Stomach (tissue), 9 donors: Measurements from ENCODE around the gene SEMA4C. TPM values are rescaled to one million over a fixed set of nuclear protein-coding genes. Genes with fewer than 3 reads are reported as not detected.

ENCODE experiments used
- DNase-seq, 2 donors: peaks; one replicate each; pipeline versions ENCODE4 v3.0.0 to v3.0.0-alpha.2; 2013 to 2019
- H3K27ac ChIP-seq, 5 donors: fragments of 200-600 bp in 4 of 5; sonication (generic) in 4 of 5; one replicate each; pipeline ENCODE4 v1.5.1; 2013 to 2019; ENCODE audit warnings: mild to moderate bottlenecking in 1 of 5, moderate library complexity in 1 of 5
- H3K27me3 ChIP-seq, 3 donors: fragments of 200-600 bp; sonication (generic); one replicate each; pipeline ENCODE4 v1.5.1; 2017 to 2019; ENCODE audit warnings: mixed run types in 1 of 3
- H3K36me3 ChIP-seq, 4 donors: fragments of 200-600 bp; sonication (generic); 1 replicate in 3 of 4; 2 replicates in 1 of 4; pipeline ENCODE4 v1.5.1; 2016 to 2019
- H3K4me1 ChIP-seq, 4 donors: fragments of 200-600 bp; sonication (generic); one replicate each; pipeline ENCODE4 v1.5.1; 2016 to 2019
- H3K4me3 ChIP-seq, 4 donors: fragments of 200-600 bp; sonication (generic) in 3 of 4; one replicate each; pipeline ENCODE4 v1.5.1; 2016 to 2019; ENCODE audit warnings: mild to moderate bottlenecking in 1 of 4
- H3K9me3 ChIP-seq, 4 donors: fragments of 200-600 bp; sonication (generic); one replicate each; pipeline ENCODE4 v1.5.1; 2016 to 2019
- EP300 ChIP-seq: sonication (generic); formaldehyde crosslinking; IDR thresholded peaks from one replicate; pipeline ENCODE4 v1.6.1; 2017; ENCODE audit warnings: antibody characterized with exemption
- POLR2A ChIP-seq, 4 donors: fragments of 450-650 bp; IDR thresholded peaks; one replicate each; pipeline ENCODE4 v1.6.1; 2016; ENCODE audit warnings: antibody characterized with exemption in 4 of 4, control low read depth in 2 of 4, mild to moderate bottlenecking in 1 of 4, moderate library complexity in 1 of 4
- POLR2AphosphoS5 ChIP-seq, 3 donors: sonication (generic); formaldehyde crosslinking; IDR thresholded peaks; one replicate each; pipeline ENCODE4 v1.6.1; 2016; ENCODE audit warnings: antibody characterized with exemption in 3 of 3
- whole genome bisulfite sequencing, 5 donors: extraction: QIAGEN DNeasy Blood & Tissue Kit in 3 of 5; methylation state at CpG; one replicate each; pipeline versions ENCODE4 v1.1.5 to v1.1.7; 2013 to 2018; 5-methylcytosine and 5-hydroxymethylcytosine counted together
- intact Hi-C: fragments of 100-400 bp; cut with DNase I; formaldehyde crosslinking; loops from one replicate; pipeline ENCODE4 v1.15.1; 2023; ENCODE audit warnings: low total_unique reads
- polyA plus RNA-seq, 3 donors: library from polyadenylated mRNA; stranded (reverse); fragments of 200-250 nt; gene quantifications; one replicate each; pipeline ENCODE4 v1.2.3, GENCODE V29; 2013
- total RNA-seq, 5 donors: library from RNA; depleted of rRNA; stranded (reverse); fragments of >200 nt; gene quantifications; one replicate each; pipeline versions ENCODE4 v1.1.0 to v1.2.3, GENCODE V29; 2014 to 2016
- TF ChIP-seq, protein P1 (sequence below), 7 experiments: fragments of 450-650 bp in 4 of 7; fragments of 200-600 bp in 3 of 7; sonication (generic) in 3 of 7; IDR thresholded peaks; one replicate each; pipeline ENCODE4 v1.5.1; 2016 to 2019; ENCODE audit warnings: antibody characterized with exemption in 7 of 7, control low read depth in 2 of 7, mild to moderate bottlenecking in 1 of 7
- donor health status: healthy with polysubstance abuse.
- donor health status: Bipolar disorder and iron deficiency.
- donor health status: healthy.

Gene SEMA4C
- total and polyA plus RNA-seq, 8 donors = 5.7 to 78.8 (median 18.0) TPM

DNA sequence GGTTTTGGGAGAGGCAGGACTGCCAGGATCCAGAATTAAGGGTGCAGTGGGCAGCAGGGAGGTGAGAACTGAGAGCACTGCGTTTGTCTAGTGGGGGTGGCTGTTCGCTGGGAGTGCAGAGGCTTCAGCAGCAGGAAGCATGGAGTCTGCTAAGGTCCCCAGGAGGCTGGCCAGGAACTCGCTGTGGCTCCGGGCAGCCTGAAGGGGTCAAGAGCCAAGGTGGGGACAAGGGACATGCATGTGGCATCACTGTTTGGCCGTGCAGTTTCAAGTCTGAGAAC, 43.2 kb upstream of the SEMA4C start:
- Histone ChIP-seq H3K4me3 (no peak overlapping the region), H3K27ac (no peak overlapping the region), H3K27me3 (no peaks in the 10 kb centered on the region), H3K36me3 (no peaks in the 10 kb centered on the region), H3K9me3 (no peaks in the 10 kb centered on the region), H3K4me1 (peaks cover 10 to 30% (median 23%) of the 10 kb centered on the region in 4 donors)
- no peak for DNase-seq
- WGBS, 5 donors = 48 to 56% (median 54%) methylated on average over 5 of the region's 5 CpGs
- TF ChIP-seq EP300 (no peak), POLR2A (IDR thresholded peaks at IDR 0.05) (no peak), POLR2AphosphoS5 (IDR thresholded peaks at IDR 0.05) (no peak)
- TF ChIP-seq, protein P1, sequence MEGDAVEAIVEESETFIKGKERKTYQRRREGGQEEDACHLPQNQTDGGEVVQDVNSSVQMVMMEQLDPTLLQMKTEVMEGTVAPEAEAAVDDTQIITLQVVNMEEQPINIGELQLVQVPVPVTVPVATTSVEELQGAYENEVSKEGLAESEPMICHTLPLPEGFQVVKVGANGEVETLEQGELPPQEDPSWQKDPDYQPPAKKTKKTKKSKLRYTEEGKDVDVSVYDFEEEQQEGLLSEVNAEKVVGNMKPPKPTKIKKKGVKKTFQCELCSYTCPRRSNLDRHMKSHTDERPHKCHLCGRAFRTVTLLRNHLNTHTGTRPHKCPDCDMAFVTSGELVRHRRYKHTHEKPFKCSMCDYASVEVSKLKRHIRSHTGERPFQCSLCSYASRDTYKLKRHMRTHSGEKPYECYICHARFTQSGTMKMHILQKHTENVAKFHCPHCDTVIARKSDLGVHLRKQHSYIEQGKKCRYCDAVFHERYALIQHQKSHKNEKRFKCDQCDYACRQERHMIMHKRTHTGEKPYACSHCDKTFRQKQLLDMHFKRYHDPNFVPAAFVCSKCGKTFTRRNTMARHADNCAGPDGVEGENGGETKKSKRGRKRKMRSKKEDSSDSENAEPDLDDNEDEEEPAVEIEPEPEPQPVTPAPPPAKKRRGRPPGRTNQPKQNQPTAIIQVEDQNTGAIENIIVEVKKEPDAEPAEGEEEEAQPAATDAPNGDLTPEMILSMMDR (IDR thresholded peaks at IDR 0.05) = no peak
- intact Hi-C loops = no loop called here

DNA sequence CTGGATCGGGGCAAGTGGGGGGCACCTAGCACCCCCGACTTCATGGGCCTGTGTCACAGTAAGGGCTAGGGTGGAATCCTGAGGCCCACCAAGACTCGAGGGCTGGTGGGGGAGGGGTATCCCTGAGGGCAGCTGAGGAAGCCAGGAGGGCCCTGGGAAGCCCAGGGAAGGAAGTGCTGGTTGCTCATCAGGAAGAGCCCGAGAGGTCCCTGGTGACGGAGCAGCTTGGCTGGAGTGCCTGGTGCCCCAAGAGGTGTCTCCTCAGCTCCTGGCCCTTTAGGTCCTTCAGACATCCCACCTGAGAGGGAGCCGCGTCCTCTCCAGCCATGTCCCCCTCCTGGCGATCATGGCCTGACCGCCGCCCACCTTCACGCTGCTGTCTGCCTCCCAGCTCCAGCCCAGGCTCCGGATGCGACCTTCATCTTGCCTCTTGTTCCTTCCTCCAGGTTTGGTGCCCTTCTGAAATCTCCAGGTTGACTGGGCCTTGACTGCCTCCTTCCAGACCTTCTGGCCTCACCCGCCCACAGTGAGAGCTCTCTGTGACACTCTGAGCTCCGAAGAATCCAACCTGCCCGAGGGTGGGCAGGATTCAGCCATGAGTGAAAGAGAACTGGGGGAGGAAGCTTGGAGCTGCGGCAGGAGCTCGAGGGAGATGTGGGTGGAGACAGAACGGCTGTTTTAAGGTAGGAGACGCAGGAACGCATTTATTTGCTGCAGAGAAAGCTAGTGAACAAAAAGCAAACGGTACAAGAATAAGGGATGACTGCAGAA, 42.7 kb upstream of the SEMA4C start:
- Histone ChIP-seq H3K9me3 (no peaks in the 10 kb centered on the region), H3K27me3 (no peaks in the 10 kb centered on the region), H3K4me3 (no peak overlapping the region), H3K36me3 (no peaks in the 10 kb centered on the region), H3K4me1 (peaks cover 16 to 36% (median 27%) of the 10 kb centered on the region in 4 donors), H3K27ac (no peak overlapping the region)
- intact Hi-C loops = no loop called here
- WGBS, 5 donors = 75 to 82% (median 79%) methylated on average over 20 to 22 of the region's 22 CpGs
- DNase-seq = no peak
- TF ChIP-seq POLR2AphosphoS5 (IDR thresholded peaks at IDR 0.05) (no peak), EP300 (no peak), POLR2A (IDR thresholded peaks at IDR 0.05) (no peak)
- TF ChIP-seq, protein P1 (IDR thresholded peaks at IDR 0.05) = no peak

DNA sequence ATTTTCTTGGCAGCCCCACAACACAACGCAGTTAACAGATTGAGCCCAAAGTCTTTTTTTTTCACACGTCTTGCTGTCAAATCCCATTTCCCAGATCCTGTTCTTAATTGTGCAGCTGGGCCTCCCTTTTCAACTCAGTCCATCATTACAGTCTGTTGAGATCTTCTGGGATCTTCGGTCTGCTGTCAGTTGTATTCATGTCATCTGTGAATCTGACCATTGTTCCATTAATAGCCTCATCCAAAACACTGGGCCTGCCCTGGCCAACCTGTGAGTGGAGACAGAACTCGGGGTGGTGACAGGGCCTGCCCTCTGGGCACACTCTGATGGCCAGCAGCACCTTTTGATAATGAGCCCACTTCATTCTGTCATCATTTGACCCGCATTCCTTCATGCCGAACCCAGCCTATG, 39.7 kb upstream of the SEMA4C start:
- Histone ChIP-seq H3K4me3 (no peak overlapping the region), H3K4me1 (peaks cover 28 to 47% (median 32%) of the 10 kb centered on the region in 4 donors), H3K27me3 (no peaks in the 10 kb centered on the region), H3K9me3 (no peaks in the 10 kb centered on the region), H3K27ac (no peak overlapping the region), H3K36me3 (no peaks in the 10 kb centered on the region)
- TF ChIP-seq POLR2AphosphoS5 (IDR thresholded peaks at IDR 0.05) = no peak
- no peak for TF ChIP-seq POLR2A (IDR thresholded peaks at IDR 0.05)
- no peak for TF ChIP-seq EP300
- TF ChIP-seq, protein P1 (IDR thresholded peaks at IDR 0.05) = no peak
- no peak for DNase-seq
- intact Hi-C loops = no loop called here
- 81 to 94% (median 89%) methylated on average over 6 of the region's 6 CpGs for WGBS, 5 donors

DNA sequence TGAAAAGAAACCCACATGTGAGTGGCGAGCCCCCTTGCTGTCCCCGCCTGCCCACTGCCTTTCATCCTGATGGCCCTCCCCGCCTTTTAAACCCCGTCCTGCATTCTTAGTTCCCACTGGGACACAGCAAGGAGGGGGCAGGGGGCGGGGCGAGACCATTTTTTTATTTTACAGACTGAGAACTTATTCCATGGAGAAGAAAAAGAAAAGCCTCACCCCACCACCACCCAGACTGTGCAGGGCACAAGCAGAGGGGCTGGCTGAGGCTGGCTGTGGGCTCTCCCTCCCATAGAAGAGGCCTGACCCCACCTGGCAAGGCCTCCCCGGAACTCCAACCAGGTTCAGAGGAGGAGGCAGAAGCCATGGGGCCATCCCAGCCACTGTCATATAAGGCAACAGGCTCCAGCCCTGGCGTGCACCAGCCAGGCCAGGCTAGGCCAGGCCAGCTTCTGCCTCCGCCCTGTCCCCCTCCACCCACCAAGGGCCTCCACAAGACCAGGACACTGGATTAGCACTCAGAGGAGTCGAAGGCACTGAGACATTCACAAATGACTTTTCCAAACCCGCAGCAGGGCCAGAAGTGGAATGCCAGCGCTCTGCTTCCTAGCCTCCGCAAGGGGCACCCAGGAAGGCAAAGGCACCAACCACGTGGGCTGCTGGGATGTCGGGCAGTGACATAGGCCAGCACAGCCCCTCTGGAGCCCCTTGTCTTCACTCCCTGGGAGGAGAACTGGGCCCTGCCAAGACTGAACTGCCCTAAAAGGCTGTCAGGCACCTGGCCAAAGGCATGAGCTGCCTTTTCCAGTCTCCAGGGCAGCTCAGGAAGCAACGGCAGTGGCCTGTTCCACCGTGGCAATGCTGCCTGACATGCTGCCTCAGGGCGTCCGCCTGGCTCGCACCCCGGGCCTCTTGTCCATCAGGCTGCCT, 37.5 kb upstream of the SEMA4C start:
- intact Hi-C loops = no loop called here
- Histone ChIP-seq H3K27ac (peak overlapping the region; percentile 67 to 85 (median 81)), H3K4me1 (peaks cover 11 to 42% (median 30%) of the 10 kb centered on the region in 4 donors), H3K36me3 (no peaks in the 10 kb centered on the region), H3K9me3 (no peaks in the 10 kb centered on the region), H3K27me3 (no peaks in the 10 kb centered on the region), H3K4me3 (peak overlapping the region in 2 of 4 donors; percentile 9 to 19)
- DNase-seq = peak; percentile 61 to 91
- peak; percentile 70 for TF ChIP-seq EP300
- TF ChIP-seq POLR2A (IDR thresholded peaks at IDR 0.05) = no peak
- peak; percentile 23 to 85 (median 77) for TF ChIP-seq POLR2AphosphoS5 (IDR thresholded peaks at IDR 0.05)
- 24 to 44% (median 34%) methylated on average over 12 to 21 of the region's 21 CpGs for WGBS, 5 donors
